CD8-positive, alpha-beta memory T cell (primary cell): Measurements from ENCODE around the gene RECQL. TPM values are rescaled to one million over a fixed set of nuclear protein-coding genes. Genes with fewer than 3 reads are reported as not detected.

Experiments
- CTCF ChIA-PET: fragments of 350-600 bp; sonication (Branson Sonifier 250); formaldehyde crosslinking; loops from one replicate; lab custom pipeline; 2021; ENCODE audit warnings: antibody characterized with exemption; lab: Charles Lee
- POLR2A ChIA-PET: fragments of 350-600 bp; sonication (Branson Sonifier 250); formaldehyde crosslinking; loops from one replicate; lab custom pipeline; 2021; ENCODE audit warnings: antibody characterized with exemption; lab: Charles Lee
- DNase-seq, 5 donors: peaks; one replicate each; pipeline versions ENCODE4 v3.0.0 to v3.0.0-alpha.2; 2020 to 2022; ENCODE audit warnings: mixed read lengths in 1 of 5
- H3K27ac ChIP-seq: one replicate; pipeline ENCODE4 v1.7.0; 2013; ENCODE audit warnings: low read depth, mild to moderate bottlenecking, low read length, moderate library complexity
- H3K27me3 ChIP-seq: 2 replicates; pipeline ENCODE4 v1.7.0; 2013; ENCODE audit warnings: low read length, mild to moderate bottlenecking; ENCODE audit not compliant: insufficient read depth, poor library complexity, severe bottlenecking
- H3K36me3 ChIP-seq: 2 replicates; pipeline ENCODE4 v1.7.0; 2013; ENCODE audit warnings: mild to moderate bottlenecking, low read length, moderate library complexity; ENCODE audit not compliant: insufficient read depth
- H3K4me1 ChIP-seq: 2 replicates; pipeline ENCODE4 v1.7.0; 2013; ENCODE audit warnings: mild to moderate bottlenecking, low read length, moderate library complexity; ENCODE audit not compliant: insufficient read depth
- H3K4me3 ChIP-seq: 2 replicates; pipeline ENCODE4 v1.7.0; 2013; ENCODE audit warnings: mild to moderate bottlenecking, low read length
- H3K9me3 ChIP-seq: 2 replicates; pipeline ENCODE4 v1.7.0; 2013; ENCODE audit warnings: mild to moderate bottlenecking, low read length
- H3K27ac Mint-ChIP-seq, 8 donors: one replicate each; pipeline ENCODE4 v1.8.0; 2020 to 2021; ENCODE audit warnings: mixed read lengths in 8 of 8, mild to moderate bottlenecking in 6 of 8, inconsistent platforms in 3 of 8, moderate library complexity in 3 of 8
- H3K27me3 Mint-ChIP-seq, 2 donors: one replicate each; pipeline ENCODE4 v1.8.0; 2020 to 2021; ENCODE audit warnings: mixed read lengths in 2 of 2, mild to moderate bottlenecking in 1 of 2, moderate library complexity in 1 of 2
- H3K36me3 Mint-ChIP-seq, 3 donors: one replicate each; pipeline ENCODE4 v1.8.0; 2020 to 2021; ENCODE audit warnings: mixed read lengths in 3 of 3, inconsistent platforms in 1 of 3, mild to moderate bottlenecking in 1 of 3
- H3K4me1 Mint-ChIP-seq, 3 donors: one replicate each; pipeline ENCODE4 v1.8.0; 2020 to 2021; ENCODE audit warnings: mixed read lengths in 3 of 3, inconsistent platforms in 1 of 3, mild to moderate bottlenecking in 1 of 3
- H3K4me3 Mint-ChIP-seq, 7 donors: one replicate each; pipeline ENCODE4 v1.8.0; 2020 to 2021; ENCODE audit warnings: mixed read lengths in 7 of 7, mild to moderate bottlenecking in 6 of 7, moderate library complexity in 4 of 7, inconsistent platforms in 2 of 7
- H3K9me3 Mint-ChIP-seq, 5 donors: one replicate each; pipeline ENCODE4 v1.8.0; 2020 to 2022; ENCODE audit warnings: mixed read lengths in 5 of 5, mild to moderate bottlenecking in 3 of 5, moderate library complexity in 2 of 5, inconsistent platforms in 1 of 5
- polyA plus RNA-seq: library from polyadenylated mRNA; unstranded; fragments of 300-500 nt; fragmentation: Illumina TruSeq; gene quantifications from one replicate; pipeline ENCODE4 v1.2.3, GENCODE V29; 2021
- total RNA-seq, 2 experiments: library from RNA; stranded (reverse); gene quantifications; one replicate each; pipeline ENCODE4 v1.2.3, GENCODE V29; 2021

The RECQL gene
- total and polyA plus RNA-seq, 3 experiments from 2014 or later, result 87.3 to 101 (median 95.1) TPM

- CTCF ChIA-PET, result interaction anchor here (1.0 to 2.3 kb wide), 3 partner anchors 14 to 229 kb away, joined by 3 to 8 read pairs (median 3); partner anchors contain the start of gene PYROXD1
- DNase-seq, result no peak
- H3K27me3 Mint-ChIP-seq, result no peaks in the 10 kb centered on the region
- Histone ChIP-seq H3K36me3 (peaks cover 9% of the 10 kb centered on the region), H3K4me1 (peaks cover 19% of the 10 kb centered on the region), H3K27ac (no peak overlapping the region), H3K27me3 (no peaks in the 10 kb centered on the region), H3K9me3 (no peaks in the 10 kb centered on the region), H3K4me3 (no peak overlapping the region)
- H3K4me1 Mint-ChIP-seq, result peaks cover 31 to 56% (median 55%) of the 10 kb centered on the region in 3 donors
- no peak overlapping the region for H3K4me3 Mint-ChIP-seq
- H3K36me3 Mint-ChIP-seq, result peaks cover 9 to 59% (median 24%) of the 10 kb centered on the region in 3 donors
- peak overlapping the region in 6 of 8 donors; percentile 31 to 80 (median 52) for H3K27ac Mint-ChIP-seq
- POLR2A ChIA-PET, result interaction anchor here (1.0 to 1.5 kb wide), 2 partner anchors 12 to 229 kb away, joined by 3 to 5 read pairs; no protein-coding TSS in a partner anchor
- no peaks in the 10 kb centered on the region for H3K9me3 Mint-ChIP-seq
These were observed 49.9 kb downstream of the RECQL start for GRCh38 chr12:21451529-21451928.

- CTCF ChIA-PET, result interaction anchor here (1.0 to 1.1 kb wide), 2 partner anchors 10 to 236 kb away, joined by 3 read pairs; no protein-coding TSS in a partner anchor
- POLR2A ChIA-PET, result interaction anchor here (1.3 kb wide), 1 partner anchor 58 kb away, joined by 4 read pairs; the partner anchor contains the start of gene GOLT1B
- H3K4me1 Mint-ChIP-seq, result peaks cover 35 to 68% (median 64%) of the 10 kb centered on the region in 3 donors
- no peaks in the 10 kb centered on the region for H3K9me3 Mint-ChIP-seq
- H3K4me1 ChIP-seq, result peaks cover 24% of the 10 kb centered on the region
- peaks cover 20% of the 10 kb centered on the region for H3K36me3 ChIP-seq
- no peaks in the 10 kb centered on the region for H3K9me3 ChIP-seq
- H3K27me3 ChIP-seq, result no peaks in the 10 kb centered on the region
- DNase-seq, result no peak
- H3K27me3 Mint-ChIP-seq, result no peaks in the 10 kb centered on the region
- H3K27ac Mint-ChIP-seq, result peak overlapping the region; percentile 4 to 59 (median 38)
- H3K4me3 Mint-ChIP-seq, result no peak overlapping the region
- H3K36me3 Mint-ChIP-seq, result peaks cover 12 to 79% (median 22%) of the 10 kb centered on the region in 3 donors
- H3K27ac ChIP-seq, result no peak overlapping the region
- no peak overlapping the region for H3K4me3 ChIP-seq
These were observed 57.0 kb downstream of the RECQL start for GRCh38 chr12:21444193-21445146.

- no peak for DNase-seq
- no peaks in the 10 kb centered on the region for H3K9me3 Mint-ChIP-seq
- Histone ChIP-seq H3K9me3 (no peaks in the 10 kb centered on the region), H3K27me3 (no peaks in the 10 kb centered on the region), H3K27ac (no peak overlapping the region), H3K36me3 (peaks cover 11% of the 10 kb centered on the region), H3K4me3 (peak overlapping the region; percentile 20), H3K4me1 (peaks cover 42% of the 10 kb centered on the region)
- H3K4me1 Mint-ChIP-seq, result peaks cover 55 to 72% (median 72%) of the 10 kb centered on the region in 3 donors
- H3K4me3 Mint-ChIP-seq, result peak overlapping the region; percentile 98 to 99 (median 98)
- ChIA-PET POLR2A (interaction anchor here (1.4 kb wide), 1 partner anchor 12 kb away, joined by 5 read pairs; no protein-coding TSS in a partner anchor), CTCF (interaction anchor here (1.1 to 1.5 kb wide), 2 partner anchors 85 to 241 kb away, joined by 3 read pairs; no protein-coding TSS in a partner anchor)
- H3K36me3 Mint-ChIP-seq, result peaks cover 4 to 45% (median 11%) of the 10 kb centered on the region in 3 donors
- peak overlapping the region; percentile 38 to 98 (median 96) for H3K27ac Mint-ChIP-seq
- H3K27me3 Mint-ChIP-seq, result no peaks in the 10 kb centered on the region
These were observed 62.1 kb downstream of the RECQL start for GRCh38 chr12:21439347-21439746.

GRCh38 chr12:21438643-21439042 is 62.8 kb downstream of the RECQL start:
- H3K9me3 ChIP-seq, result no peaks in the 10 kb centered on the region
- no peaks in the 10 kb centered on the region for H3K27me3 ChIP-seq
- peak overlapping the region; percentile 94 for H3K27ac ChIP-seq
- ChIA-PET CTCF (interaction anchor here (1.5 to 2.1 kb wide), 2 partner anchors 13 to 86 kb away, joined by 3 to 8 read pairs; no protein-coding TSS in a partner anchor), POLR2A (interaction anchor here (1.7 kb wide), 2 partner anchors 63 to 219 kb away, joined by 10 to 15 read pairs; partner anchors contain the start of genes GOLT1B, LDHB and RECQL)
- H3K36me3 ChIP-seq, result peaks cover 11% of the 10 kb centered on the region
- H3K4me3 ChIP-seq, result peak overlapping the region; percentile 94
- Mint-ChIP-seq H3K27me3 (no peaks in the 10 kb centered on the region), H3K36me3 (peaks cover 4 to 40% (median 11%) of the 10 kb centered on the region in 3 donors), H3K4me1 (peaks cover 50 to 67% (median 65%) of the 10 kb centered on the region in 3 donors), H3K27ac (peak overlapping the region; percentile 96 to 99 (median 98)), H3K4me3 (peak overlapping the region; percentile 98 to 99 (median 98)), H3K9me3 (no peaks in the 10 kb centered on the region)
- no peak for DNase-seq
- H3K4me1 ChIP-seq, result peaks cover 42% of the 10 kb centered on the region

GRCh38 chr12:21434699-21435098 is 66.7 kb downstream of the RECQL start:
- peaks cover 0 to 10% (median 2%) of the 10 kb centered on the region in 3 donors for H3K36me3 Mint-ChIP-seq
- ChIA-PET POLR2A (no interaction called here), CTCF (interaction anchor here (0.9 to 1.6 kb wide), 2 partner anchors 9 to 246 kb away, joined by 3 read pairs; no protein-coding TSS in a partner anchor)
- H3K4me1 ChIP-seq, result peaks cover 20% of the 10 kb centered on the region
- no peaks in the 10 kb centered on the region for H3K36me3 ChIP-seq
- no peak for DNase-seq
- H3K4me3 Mint-ChIP-seq, result peak overlapping the region in 1 of 7 donors; percentile 1
- no peak overlapping the region for H3K4me3 ChIP-seq
- no peaks in the 10 kb centered on the region for H3K9me3 Mint-ChIP-seq
- no peaks in the 10 kb centered on the region for H3K9me3 ChIP-seq
- H3K27ac Mint-ChIP-seq, result no peak overlapping the region
- no peaks in the 10 kb centered on the region for H3K27me3 Mint-ChIP-seq
- H3K4me1 Mint-ChIP-seq, result peaks cover 28% of the 10 kb centered on the region in 3 donors
- H3K27ac ChIP-seq, result no peak overlapping the region
- no peaks in the 10 kb centered on the region for H3K27me3 ChIP-seq

- Mint-ChIP-seq H3K27me3 (no peaks in the 10 kb centered on the region), H3K9me3 (no peaks in the 10 kb centered on the region), H3K27ac (no peak overlapping the region), H3K36me3 (peaks cover 0 to 9% (median 0%) of the 10 kb centered on the region in 3 donors), H3K4me1 (peaks cover 16% of the 10 kb centered on the region in 3 donors), H3K4me3 (no peak overlapping the region)
- Histone ChIP-seq H3K4me3 (no peak overlapping the region), H3K9me3 (no peaks in the 10 kb centered on the region), H3K27me3 (no peaks in the 10 kb centered on the region), H3K4me1 (peaks cover 9% of the 10 kb centered on the region), H3K27ac (no peak overlapping the region), H3K36me3 (no peaks in the 10 kb centered on the region)
- ChIA-PET POLR2A (no interaction called here), CTCF (interaction anchor here (1.6 kb wide), 1 partner anchor 10 kb away, joined by 3 read pairs; no protein-coding TSS in a partner anchor)
- no peak for DNase-seq
These were observed 67.9 kb downstream of the RECQL start for GRCh38 chr12:21433525-21433924.

- no peaks in the 10 kb centered on the region for H3K9me3 Mint-ChIP-seq
- Histone ChIP-seq H3K27me3 (no peaks in the 10 kb centered on the region), H3K4me1 (no peaks in the 10 kb centered on the region), H3K9me3 (no peaks in the 10 kb centered on the region), H3K36me3 (no peaks in the 10 kb centered on the region), H3K4me3 (no peak overlapping the region), H3K27ac (no peak overlapping the region)
- DNase-seq, result no peak
- ChIA-PET CTCF (no interaction called here), POLR2A (no interaction called here)
- H3K4me1 Mint-ChIP-seq, result no peaks in the 10 kb centered on the region
- H3K27ac Mint-ChIP-seq, result no peak overlapping the region
- H3K4me3 Mint-ChIP-seq, result no peak overlapping the region
- H3K27me3 Mint-ChIP-seq, result no peaks in the 10 kb centered on the region
- H3K36me3 Mint-ChIP-seq, result peaks cover 0 to 1% (median 0%) of the 10 kb centered on the region in 3 donors
These were observed 71.4 kb downstream of the RECQL start for GRCh38 chr12:21429994-21430393.
